Stimulated activated CD8-positive, alpha-beta memory T cell treated with anti-CD3 and anti-CD28 coated beads, Interleukin-4, amount 100 ng/mL, for 24 hours (primary cell): ENCODE data around the gene TP53I11.

ENCODE experiments used
- DNase-seq: peaks from one replicate; pipeline ENCODE4 v3.0.0-alpha.2; 2020; ENCODE audit warnings: low read depth

Gene TP53I11, protein sequence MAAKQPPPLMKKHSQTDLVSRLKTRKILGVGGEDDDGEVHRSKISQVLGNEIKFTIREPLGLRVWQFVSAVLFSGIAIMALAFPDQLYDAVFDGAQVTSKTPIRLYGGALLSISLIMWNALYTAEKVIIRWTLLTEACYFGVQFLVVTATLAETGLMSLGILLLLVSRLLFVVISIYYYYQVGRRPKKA

DNA sequence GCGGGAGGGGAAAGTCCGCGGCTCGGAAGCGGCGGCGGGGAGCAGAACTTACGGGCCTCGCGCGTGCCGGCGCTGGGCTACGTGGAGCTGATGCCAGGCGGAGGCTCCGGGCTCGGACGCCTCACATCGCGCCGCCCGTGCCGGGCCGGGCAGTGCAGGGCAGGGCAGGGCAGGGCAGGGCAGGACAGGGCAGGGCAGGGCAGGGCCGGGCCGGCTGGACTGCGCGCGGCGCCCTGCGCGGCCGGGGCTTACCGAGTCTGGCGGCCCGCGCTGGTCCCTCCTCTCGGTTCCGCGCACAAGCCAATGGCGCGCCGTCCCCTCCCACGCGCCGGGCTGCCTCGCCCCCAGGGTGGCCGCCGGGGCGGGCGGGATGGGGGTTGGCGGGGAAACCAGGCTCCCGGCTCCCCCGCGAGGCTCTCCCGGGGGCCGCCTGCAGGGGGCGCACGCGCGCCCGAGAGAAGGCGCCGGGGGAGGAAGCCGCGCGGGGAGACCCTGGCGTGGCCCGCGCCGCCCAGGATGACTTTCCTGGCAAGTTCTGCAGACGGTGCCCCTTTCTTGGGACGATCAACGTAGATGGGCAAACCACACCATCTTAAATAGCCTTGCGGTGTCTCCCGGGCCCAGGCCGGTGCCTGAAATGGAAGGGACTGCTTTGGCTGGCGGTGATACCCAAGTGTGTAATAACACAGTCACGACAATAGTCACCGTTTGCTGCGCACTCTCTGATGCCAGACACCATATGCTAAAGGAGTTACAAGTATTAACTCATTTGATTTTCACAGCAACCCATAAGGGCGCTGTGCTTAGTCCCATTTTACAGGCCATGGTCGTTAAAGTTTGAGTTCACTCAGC lies at the start of gene TP53I11:
Gene TP53I11 (minus strand): TSS at position 259 of the 852 bp plus-strand sequence. CDS start 12,548 bp downstream, outside the sequence.
- peak; percentile 64 for DNase-seq

- no peak for DNase-seq
These were observed 48.4 kb upstream of the TP53I11 start for GRCh38 chr11:44999068-44999467.

GRCh38 chr11:44998051-44998450 lies 47.4 kb upstream of the TP53I11 start:
- DNase-seq, result no peak

- no peak for DNase-seq
These were observed 46.9 kb upstream of the TP53I11 start for GRCh38 chr11:44997566-44997965.

GRCh38 chr11:44994753-44995152 lies 44.1 kb upstream of the TP53I11 start:
- DNase-seq, result no peak

DNA sequence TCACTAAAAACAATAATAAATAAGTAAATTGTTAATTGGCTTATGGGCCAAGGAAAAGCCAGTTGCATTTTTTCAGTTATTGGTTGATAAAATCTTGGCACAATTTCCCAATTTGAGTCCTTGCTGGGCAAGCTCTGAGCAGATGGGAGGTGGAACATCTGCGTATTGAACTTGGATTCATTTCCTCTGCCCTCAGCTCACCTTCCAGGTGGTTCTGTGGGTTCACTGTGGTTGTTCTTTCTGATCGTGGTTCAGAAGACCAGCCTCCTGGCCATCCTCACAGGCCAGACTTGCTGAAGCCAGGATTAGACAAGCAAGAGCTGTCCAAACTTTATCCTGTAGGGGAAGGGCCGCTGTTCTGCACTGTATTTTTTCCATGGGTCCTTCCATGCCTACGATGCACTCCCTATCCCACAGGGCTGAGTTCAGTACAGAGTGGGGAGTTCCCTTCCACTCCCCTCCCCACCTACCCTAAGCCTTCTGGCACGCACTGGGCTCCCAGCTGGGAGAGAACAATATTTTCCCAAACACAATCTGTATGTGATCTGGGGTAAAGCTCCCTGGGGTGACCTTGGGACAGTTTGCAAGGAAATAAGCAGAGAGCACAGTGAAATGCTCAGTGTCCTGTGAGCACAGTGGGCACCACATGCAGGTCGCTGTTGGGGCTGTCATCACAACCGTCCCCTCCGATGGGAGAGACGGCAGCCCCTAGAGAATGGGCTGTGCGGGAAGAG lies 43.5 kb upstream of the TP53I11 start:
- DNase-seq, result no peak

DNA sequence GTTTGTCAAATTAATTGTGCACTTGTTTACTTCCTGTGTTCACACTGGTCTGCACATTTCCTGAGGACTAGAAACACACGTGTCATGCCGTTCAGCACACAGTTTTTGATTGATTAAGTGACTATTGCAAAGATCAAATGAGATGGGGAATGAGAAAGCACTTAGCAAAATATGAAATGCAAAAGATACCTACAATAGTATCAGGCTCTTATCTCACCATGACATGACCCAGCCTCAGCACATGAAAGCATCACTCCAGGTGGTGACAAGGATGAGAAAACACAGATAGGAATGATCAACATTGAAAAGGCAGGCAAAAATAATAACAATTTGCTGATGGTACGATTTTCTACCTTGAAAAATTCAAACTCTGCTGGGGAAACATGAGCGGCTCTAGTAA lies 42.1 kb upstream of the TP53I11 start:
- no peak for DNase-seq

DNA sequence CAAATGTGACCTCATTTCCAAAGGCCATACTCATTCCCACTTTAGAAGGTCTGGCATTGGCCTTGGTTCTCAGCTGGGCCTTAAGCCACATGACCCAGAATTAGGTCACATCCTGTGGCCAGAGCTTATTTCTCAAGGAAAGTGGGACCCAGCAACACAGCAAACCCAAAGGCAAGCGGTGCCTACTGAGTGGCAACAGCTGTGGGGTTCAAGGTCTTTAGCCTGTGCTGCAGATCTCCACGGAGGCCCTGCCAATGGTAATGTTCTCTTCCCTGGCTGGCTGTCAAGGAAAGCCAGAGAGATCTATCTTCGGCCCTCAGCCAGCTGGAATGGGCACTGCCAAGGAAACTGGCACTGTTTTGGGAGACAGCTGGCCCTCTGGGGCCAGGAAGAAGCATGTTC lies 41.5 kb upstream of the TP53I11 start:
- no peak for DNase-seq

- no peak for DNase-seq
These were observed 40.0 kb upstream of the TP53I11 start for GRCh38 chr11:44990665-44991064.

- DNase-seq, result no peak
These were observed 39.3 kb upstream of the TP53I11 start for GRCh38 chr11:44989831-44990566.

DNA sequence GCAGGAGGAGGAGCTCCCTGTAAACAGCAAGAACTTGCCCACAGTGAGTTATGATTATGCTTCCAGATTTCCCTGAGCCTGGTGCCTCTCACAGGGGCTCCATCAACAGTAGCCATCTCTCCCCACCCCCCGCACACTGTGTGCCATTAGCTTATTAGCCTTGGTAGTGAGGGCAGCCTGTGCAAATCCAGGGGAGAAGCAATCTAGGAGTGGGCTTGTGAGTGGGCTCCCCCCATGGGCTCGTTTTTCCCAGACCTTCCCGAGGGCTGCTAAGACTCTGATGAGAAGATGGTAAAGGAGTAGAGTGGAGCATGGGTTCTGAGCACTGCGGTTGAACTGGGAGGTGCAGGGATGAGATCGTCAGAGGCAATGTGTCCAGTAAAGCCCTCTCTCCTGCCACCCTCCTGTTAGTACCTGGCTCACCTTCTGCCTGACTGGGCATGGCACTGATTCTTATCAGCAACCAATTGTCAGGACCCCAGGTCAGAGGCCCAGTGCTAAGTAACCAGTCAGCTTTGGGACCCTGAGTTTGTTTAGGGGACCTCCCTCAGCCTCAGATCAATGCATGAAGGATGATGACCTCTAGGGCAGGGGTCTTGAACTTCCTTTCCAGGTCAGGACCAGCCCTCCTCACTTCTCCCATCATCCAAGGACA lies 38.4 kb upstream of the TP53I11 start:
- DNase-seq, result no peak

DNA sequence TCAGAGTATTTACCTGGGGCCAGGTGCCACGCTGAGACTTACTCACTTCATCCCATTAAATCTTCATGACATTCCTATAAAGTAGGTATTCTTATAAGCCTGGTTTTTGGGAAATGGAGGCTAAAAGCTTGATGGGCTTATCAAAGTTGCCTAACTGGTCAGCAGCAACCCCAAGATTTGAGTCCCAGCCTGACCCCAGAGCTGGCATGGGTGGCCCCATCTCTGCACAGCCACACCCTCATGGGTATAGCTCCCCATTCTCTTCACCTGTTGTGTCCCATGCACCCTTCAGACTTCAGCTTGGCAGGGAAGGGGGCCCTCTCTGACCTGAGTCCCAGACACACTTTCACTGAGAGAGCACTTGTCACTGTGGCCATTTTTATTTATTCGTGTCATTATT lies 37.4 kb upstream of the TP53I11 start:
- no peak for DNase-seq

DNA sequence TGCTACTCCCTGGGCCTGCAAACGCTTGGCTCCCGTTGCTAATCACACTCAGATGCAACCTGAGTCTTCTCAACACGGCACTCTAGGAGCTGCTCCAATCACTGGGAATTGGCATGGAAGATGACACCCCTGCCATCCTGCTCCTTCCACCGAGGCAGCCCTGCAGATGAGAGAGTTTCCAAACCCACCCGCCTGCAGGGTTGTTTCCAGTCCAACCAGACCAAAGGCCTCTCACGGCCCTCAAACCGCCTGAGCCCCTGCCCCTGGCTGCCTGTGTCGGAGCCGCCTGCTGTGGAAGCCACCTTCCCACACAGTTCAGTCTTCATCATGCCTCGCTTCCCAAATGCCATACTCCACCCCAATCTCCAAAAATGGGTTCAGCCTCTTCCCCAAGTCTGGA lies 36.8 kb upstream of the TP53I11 start:
- DNase-seq, result no peak

DNA sequence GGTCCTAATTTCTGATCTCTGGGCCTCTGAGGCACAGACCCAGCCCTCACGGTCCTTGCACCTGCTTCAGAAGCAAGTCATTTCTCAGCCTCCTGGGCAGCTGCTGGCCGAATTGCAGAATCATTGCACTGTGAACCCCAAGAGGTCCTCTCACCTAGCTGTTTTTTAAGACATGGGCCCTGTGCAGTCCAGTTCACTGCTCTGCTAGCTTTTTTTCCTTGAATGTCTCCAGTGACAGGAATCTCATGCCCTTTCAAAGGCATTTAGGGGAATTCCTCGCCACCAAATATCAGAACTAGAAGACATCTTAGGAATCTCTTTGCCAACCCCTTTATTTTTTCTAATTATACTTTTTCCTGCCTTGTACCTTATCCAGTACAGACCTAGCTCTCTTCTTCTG lies 35.6 kb upstream of the TP53I11 start:
- DNase-seq, result no peak

- DNase-seq, result no peak
These were observed 35.0 kb upstream of the TP53I11 start for GRCh38 chr11:44985721-44986120.

DNA sequence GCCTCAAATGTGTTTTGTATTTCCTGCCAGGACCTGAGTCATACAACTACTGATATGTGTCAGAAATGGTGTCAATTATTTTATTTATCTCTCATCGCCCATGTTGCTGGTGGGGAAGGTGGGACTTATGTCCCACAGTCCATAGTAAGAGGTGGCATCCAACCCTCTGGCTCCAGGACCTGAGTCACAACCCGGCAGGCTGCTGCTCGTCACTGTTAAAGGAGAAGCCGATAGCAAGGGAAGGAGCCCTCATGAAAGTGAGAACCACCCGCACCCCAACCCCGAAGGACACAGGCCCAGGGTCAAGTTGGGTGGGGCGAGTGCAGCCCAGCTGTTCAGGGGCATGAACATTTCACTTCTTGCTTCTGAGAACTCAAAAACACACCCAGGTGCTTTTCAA lies 33.1 kb upstream of the TP53I11 start:
- no peak for DNase-seq

DNA sequence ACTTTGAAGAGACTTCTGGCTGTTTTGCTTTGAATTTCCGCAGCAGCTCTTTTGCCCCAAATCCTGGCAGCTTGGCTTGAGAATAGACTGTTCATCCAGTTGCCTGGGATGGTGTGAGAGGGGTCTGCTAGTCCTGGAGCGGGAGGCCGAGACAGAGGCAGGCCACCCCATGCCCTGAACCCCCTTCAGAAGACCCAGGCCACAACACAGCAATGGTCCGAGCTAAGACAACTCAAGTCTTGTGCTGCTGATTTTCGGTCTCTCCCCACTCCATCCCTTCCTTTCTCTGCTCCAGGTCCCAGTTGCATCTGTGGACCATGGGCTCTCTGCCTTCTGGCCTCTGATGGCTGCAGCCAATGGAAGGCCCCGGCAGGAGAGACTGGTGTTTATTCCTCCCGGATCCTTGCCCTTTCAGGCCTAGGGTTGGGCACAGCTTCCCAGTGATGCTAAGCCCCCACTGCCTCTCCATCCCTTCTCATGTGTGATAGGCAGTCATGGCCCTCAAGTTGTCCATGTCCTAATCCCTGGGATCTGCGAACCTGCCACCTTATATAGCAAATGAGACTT lies 31.9 kb upstream of the TP53I11 start:
- DNase-seq, result no peak

- DNase-seq, result no peak
These were observed 30.1 kb upstream of the TP53I11 start for GRCh38 chr11:44980533-44981427.

DNA sequence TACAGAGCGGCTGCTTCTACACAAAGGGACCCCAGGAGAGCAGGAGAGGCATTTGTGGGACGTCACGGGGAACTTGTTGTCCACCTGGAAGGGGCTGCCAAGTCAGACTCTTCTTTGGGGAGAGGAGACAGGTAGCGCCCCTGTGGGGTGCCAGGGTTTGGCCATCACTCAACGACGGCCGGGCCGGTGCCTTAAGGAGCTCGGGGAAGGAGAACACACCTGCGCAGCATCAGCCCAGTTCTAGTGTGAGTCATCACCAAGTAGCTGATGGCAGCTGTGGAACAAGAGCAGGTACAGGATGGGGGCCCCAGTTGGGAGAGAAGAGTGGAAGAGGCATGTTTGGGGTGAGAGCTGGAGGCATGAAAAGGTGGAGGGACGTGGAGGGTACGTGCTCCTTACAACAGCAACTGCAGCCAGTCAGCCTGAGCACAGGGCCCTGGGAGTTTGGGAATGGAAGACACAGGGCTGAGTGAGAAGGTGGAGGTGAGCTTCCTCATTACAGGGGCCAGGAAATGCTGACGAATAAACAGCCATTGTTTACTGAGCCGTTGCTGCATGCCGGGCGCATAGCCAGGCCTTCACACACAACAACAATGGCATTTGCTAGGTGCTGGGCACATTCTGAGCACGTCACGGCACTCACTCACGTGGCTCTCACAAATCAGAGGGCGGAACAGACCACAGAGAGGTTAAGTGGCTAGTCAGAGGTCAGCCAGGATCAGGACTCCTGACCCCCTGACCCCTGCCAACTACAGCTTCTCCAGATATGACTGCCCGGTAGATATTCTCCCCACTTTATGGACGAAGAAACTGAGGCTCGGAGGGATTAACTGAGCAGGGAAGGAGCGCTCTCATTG lies 29.1 kb upstream of the TP53I11 start:
- DNase-seq, result no peak
